HL-60 (cell line): ENCODE measurements around the gene CDNF.

Experiments used
- DNase-seq, 2 experiments: peaks; one replicate each; pipeline ENCODE4 v3.0.0-alpha.2; 2010 to 2020; ENCODE audit warnings: low read depth in 1 of 2, low spot score in 1 of 2
- H3K27ac ChIP-seq: fragments of 250-450 bp; sonication (Bioruptor Pico); replicated peaks from 2 replicates; pipeline ENCODE4 v1.5.1; 2020; ENCODE audit warnings: mild to moderate bottlenecking, moderate library complexity
- H3K27me3 ChIP-seq: fragments of 250-450 bp; sonication (Bioruptor Pico); 2 replicates; pipeline ENCODE4 v1.5.1; 2021; ENCODE audit warnings: mild to moderate bottlenecking, moderate library complexity; ENCODE audit not compliant: insufficient read depth, poor library complexity, severe bottlenecking
- H3K4me3 ChIP-seq: replicated peaks from 2 replicates; pipeline ENCODE4 v1.5.1; 2011; ENCODE audit warnings: mild to moderate bottlenecking, control low read depth, low read length; ENCODE audit not compliant: insufficient read depth
- CTCF ChIP-seq: IDR thresholded peaks from one replicate; pipeline ENCODE4 v1.5.1; 2011; ENCODE audit warnings: low read length, control low read depth, inconsistent platforms; ENCODE audit not compliant: insufficient read depth
- GABPA ChIP-seq: IDR thresholded peaks from 2 replicates; pipeline ENCODE4 v1.6.1; 2012; ENCODE audit warnings: low read depth
- POLR2AphosphoS5 ChIP-seq: IDR thresholded peaks from 2 replicates; pipeline ENCODE4 v1.6.1; 2012; ENCODE audit warnings: low read depth
- REST ChIP-seq: IDR thresholded peaks from 2 replicates; pipeline ENCODE4 v1.6.1; 2012; ENCODE audit warnings: low read depth; ENCODE audit not compliant: insufficient replicate concordance
- SPI1 ChIP-seq: IDR thresholded peaks from 2 replicates; pipeline ENCODE4 v1.6.1; 2012; ENCODE audit warnings: low read depth, mild to moderate bottlenecking, borderline replicate concordance

Gene CDNF

GRCh38 chr10:14801723-14802122, 36.1 kb downstream of the CDNF start:
- no peak for DNase-seq
- TF ChIP-seq REST: no peak
- no peak for TF ChIP-seq GABPA
- no peak for TF ChIP-seq POLR2AphosphoS5
- no peak for TF ChIP-seq CTCF
- H3K27ac ChIP-seq: no peak overlapping the region

GRCh38 chr10:14800397-14800796, 37.4 kb downstream of the CDNF start:
- DNase-seq: no peak
- no peak overlapping the region for H3K27ac ChIP-seq

More at GRCh38 chr10:14801723-14802122, 36.1 kb downstream of the CDNF start:
- Histone ChIP-seq H3K27me3 (no peaks in the 10 kb centered on the region), H3K4me3 (no peak overlapping the region)

GRCh38 chr10:14798636-14799035, 39.2 kb downstream of the CDNF start:
- no peak overlapping the region for H3K27ac ChIP-seq
- no peak overlapping the region for H3K4me3 ChIP-seq
- H3K27me3 ChIP-seq: no peaks in the 10 kb centered on the region
- no peak for DNase-seq
- no peak for TF ChIP-seq GABPA
- no peak for TF ChIP-seq REST
- no peak for TF ChIP-seq POLR2AphosphoS5

More at GRCh38 chr10:14800397-14800796, 37.4 kb downstream of the CDNF start:
- no peak for TF ChIP-seq POLR2AphosphoS5
- TF ChIP-seq REST: no peak
- no peak for TF ChIP-seq CTCF
- no peak for TF ChIP-seq SPI1
- TF ChIP-seq GABPA: no peak
- H3K4me3 ChIP-seq: no peak overlapping the region
- no peaks in the 10 kb centered on the region for H3K27me3 ChIP-seq

GRCh38 chr10:14787938-14788337, 49.9 kb downstream of the CDNF start:
- H3K4me3 ChIP-seq: no peak overlapping the region
- TF ChIP-seq CTCF: no peak
- TF ChIP-seq REST: no peak
- TF ChIP-seq SPI1: no peak
- no peak for TF ChIP-seq GABPA
- no peak for TF ChIP-seq POLR2AphosphoS5
- no peaks in the 10 kb centered on the region for H3K27me3 ChIP-seq
- no peak for DNase-seq
- no peak overlapping the region for H3K27ac ChIP-seq
